ENCODE results near the gene ASS1. TPM values are rescaled to one million over a fixed set of nuclear protein-coding genes. Genes with fewer than 3 reads are reported as not detected.

The ASS1 gene
- polyA plus RNA-seq, 1 donor from 2014 or later, result not detected

DNA sequence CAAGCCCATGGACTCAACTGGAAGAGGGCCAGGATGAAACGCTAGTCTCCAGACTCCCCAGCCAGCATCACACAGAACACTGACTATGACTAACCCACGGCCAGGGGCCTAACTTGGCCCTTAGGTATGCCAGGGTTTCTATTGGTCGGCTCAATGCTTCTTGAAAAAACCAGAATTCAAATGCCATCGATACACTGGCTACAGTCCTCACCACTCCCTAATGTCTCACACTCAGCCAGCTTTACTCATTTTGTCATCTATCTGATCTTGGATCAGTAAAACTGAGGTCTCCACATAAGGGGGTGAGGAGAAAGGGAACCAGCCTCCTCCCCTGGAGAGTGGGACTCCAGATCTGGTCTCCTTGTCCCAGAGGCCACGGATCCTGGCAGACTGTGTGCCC lies 75.2 kb downstream of the ASS1 start:
- Mint-ChIP-seq H3K27me3 (peaks cover 19% of the 10 kb centered on the region), H3K36me3 (peaks cover 2% of the 10 kb centered on the region), H3K4me1 (no peaks in the 10 kb centered on the region), H3K4me3 (no peak overlapping the region), H3K27ac (no peak overlapping the region), H3K9me3 (no peaks in the 10 kb centered on the region)

GRCh38 chr9:130521715-130522114 lies 77.0 kb downstream of the ASS1 start:
- H3K9me3 Mint-ChIP-seq, result no peaks in the 10 kb centered on the region
- no peak overlapping the region for H3K27ac Mint-ChIP-seq
- H3K4me1 Mint-ChIP-seq, result no peaks in the 10 kb centered on the region
- peaks cover 14% of the 10 kb centered on the region for H3K27me3 Mint-ChIP-seq
- H3K4me3 Mint-ChIP-seq, result no peak overlapping the region
- H3K36me3 Mint-ChIP-seq, result peaks cover 2% of the 10 kb centered on the region

DNA sequence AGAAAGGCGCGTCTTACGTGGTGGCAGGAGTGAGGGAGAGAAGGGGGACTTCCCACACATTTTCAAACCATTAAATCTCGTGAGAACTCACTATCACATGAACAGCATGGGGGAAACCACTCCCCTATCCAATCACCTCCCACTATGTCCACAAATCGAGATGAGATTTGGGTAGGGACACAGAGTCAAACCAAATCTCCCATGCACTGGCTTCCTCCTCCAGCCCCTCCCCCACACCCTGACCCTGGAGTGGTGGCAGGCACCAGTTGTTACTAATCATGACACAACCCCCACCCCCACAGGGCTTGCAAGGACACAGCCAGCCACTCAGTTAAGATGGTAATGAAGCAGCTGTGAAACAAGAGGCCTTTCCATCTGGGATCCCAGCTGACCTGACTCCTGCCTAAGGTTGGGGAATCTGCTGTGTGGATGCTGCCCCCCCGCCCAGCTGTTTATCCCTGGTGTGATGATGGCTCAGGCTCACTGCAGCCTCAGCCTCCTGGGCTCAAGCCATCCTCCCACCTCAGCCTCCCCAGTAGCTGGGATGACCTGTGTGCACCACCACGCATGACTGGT lies 77.6 kb downstream of the ASS1 start:
- Mint-ChIP-seq H3K9me3 (no peaks in the 10 kb centered on the region), H3K36me3 (peaks cover 2% of the 10 kb centered on the region), H3K4me3 (no peak overlapping the region), H3K4me1 (no peaks in the 10 kb centered on the region), H3K27me3 (peaks cover 13% of the 10 kb centered on the region), H3K27ac (no peak overlapping the region)

GRCh38 chr9:130523921-130524320 lies 79.2 kb downstream of the ASS1 start:
- Mint-ChIP-seq H3K27me3 (peaks cover 7% of the 10 kb centered on the region), H3K9me3 (no peaks in the 10 kb centered on the region), H3K27ac (no peak overlapping the region), H3K4me1 (peaks cover 0 to 2% (median 0%) of the 10 kb centered on the region in 3 donors), H3K36me3 (no peaks in the 10 kb centered on the region), H3K4me3 (no peak overlapping the region)

GRCh38 chr9:130526193-130526853 lies 81.6 kb downstream of the ASS1 start:
- peaks cover 8% of the 10 kb centered on the region for H3K27me3 Mint-ChIP-seq

DNA sequence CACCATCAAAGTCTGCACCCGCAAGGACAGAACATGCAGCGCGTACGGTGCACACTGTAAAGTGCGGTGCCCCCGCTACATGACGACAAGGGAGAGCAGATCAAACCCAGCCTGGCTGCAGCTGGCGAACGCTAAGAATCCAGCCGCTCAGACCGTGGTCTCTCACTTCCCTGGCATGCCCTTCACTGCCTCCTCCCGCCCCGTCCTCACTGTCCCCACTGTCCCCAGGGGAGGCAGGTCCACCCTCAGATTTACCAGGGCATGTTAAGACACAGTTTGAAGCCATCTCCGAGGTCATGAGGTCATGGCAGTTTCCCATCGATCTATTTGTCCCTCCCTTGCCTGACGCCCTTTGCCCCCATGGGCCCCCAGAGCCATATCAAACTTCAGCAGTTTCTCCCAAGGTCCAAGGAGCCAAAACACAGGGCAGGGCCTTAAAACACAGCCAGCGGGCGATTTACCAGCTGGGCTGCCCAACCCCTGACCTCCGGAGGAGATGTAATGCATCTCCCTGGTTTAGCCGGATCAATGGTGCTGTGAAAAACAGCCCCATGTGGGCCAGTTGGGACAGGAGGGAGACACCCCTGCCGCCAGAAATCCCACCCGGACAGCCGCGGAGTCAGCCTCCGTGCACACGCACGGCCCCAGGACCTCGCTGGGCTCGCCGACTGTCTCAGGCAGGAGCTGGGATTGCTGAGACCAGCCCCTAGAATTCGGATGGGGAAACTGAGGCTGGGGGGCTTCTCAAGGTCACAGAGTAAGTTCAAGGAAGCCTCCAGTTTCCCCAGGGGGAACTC lies 82.3 kb downstream of the ASS1 start:
- peaks cover 8% of the 10 kb centered on the region for H3K27me3 Mint-ChIP-seq
- no peaks in the 10 kb centered on the region for H3K36me3 Mint-ChIP-seq
- no peaks in the 10 kb centered on the region for H3K9me3 Mint-ChIP-seq
- no peak overlapping the region for H3K27ac Mint-ChIP-seq
- no peak overlapping the region for H3K4me3 Mint-ChIP-seq
- H3K4me1 Mint-ChIP-seq, result peaks cover 0 to 2% (median 0%) of the 10 kb centered on the region in 3 donors

More at GRCh38 chr9:130526193-130526853, 81.6 kb downstream of the ASS1 start:
- H3K36me3 Mint-ChIP-seq, result no peaks in the 10 kb centered on the region
- H3K4me3 Mint-ChIP-seq, result no peak overlapping the region
- H3K4me1 Mint-ChIP-seq, result peaks cover 0 to 2% (median 0%) of the 10 kb centered on the region in 3 donors
- H3K27ac Mint-ChIP-seq, result no peak overlapping the region
- H3K9me3 Mint-ChIP-seq, result no peaks in the 10 kb centered on the region

DNA sequence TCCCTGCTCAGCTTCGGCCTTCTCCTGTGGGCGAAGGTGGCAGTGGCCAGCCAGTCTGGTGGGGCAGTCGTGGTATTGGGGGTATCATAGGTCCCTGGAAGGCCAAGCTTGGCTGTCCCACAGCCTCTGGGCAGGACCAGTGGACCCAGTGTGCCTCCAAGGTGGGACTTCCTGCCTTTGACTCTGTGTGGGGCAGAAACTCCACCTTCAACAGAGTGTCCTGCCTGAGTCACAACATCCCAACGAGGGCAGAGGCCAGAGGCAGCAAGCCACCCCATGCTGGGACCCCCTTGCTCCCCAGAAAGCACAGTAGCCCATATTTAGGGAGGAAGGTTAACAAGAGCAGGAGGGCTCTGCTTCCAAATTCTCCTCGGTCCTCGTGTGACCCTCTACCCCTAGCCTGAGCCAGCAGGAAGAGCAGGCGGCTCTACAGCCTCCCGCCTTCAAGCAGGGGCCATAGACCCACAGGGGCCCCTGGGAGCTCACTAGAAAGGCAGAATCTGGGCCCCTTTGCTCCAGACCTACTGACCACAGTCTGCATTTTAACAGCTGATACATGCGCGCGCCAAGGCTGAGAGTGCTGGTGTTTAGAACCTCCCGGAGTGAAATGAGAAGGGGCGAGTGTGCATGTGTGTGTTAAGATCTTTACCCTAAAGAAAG lies 83.0 kb downstream of the ASS1 start:
- no peaks in the 10 kb centered on the region for H3K36me3 Mint-ChIP-seq
- no peaks in the 10 kb centered on the region for H3K9me3 Mint-ChIP-seq
- H3K4me1 Mint-ChIP-seq, result peaks cover 0 to 2% (median 0%) of the 10 kb centered on the region in 3 donors
- no peak overlapping the region for H3K4me3 Mint-ChIP-seq
- no peak overlapping the region for H3K27ac Mint-ChIP-seq
- peaks cover 6% of the 10 kb centered on the region for H3K27me3 Mint-ChIP-seq

DNA sequence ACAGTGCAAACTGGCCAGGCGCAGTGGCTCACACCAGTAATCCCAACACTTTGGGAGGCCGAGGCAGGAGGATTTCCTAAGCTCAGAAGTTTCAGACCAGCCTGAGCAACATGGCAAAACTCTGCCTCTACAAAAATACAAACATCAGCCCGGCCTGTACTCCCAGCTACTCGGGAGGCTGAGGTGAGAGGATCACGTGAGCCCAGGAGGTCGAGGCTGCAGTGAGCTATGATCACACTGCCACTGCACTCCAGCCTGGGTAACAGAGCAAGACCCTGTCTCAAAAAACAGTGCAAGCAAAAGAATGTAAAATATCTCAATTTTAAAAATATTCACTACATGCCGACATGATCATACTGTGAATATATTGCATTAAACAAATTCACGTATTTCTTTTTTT lies 83.9 kb downstream of the ASS1 start:
- Mint-ChIP-seq H3K36me3 (no peaks in the 10 kb centered on the region), H3K9me3 (no peaks in the 10 kb centered on the region), H3K27ac (no peak overlapping the region), H3K4me1 (peaks cover 0 to 2% (median 0%) of the 10 kb centered on the region in 3 donors), H3K4me3 (no peak overlapping the region), H3K27me3 (peaks cover 8% of the 10 kb centered on the region)

GRCh38 chr9:130530938-130531337 lies 86.2 kb downstream of the ASS1 start:
- Mint-ChIP-seq H3K4me3 (no peak overlapping the region), H3K27ac (no peak overlapping the region), H3K27me3 (peaks cover 23% of the 10 kb centered on the region), H3K4me1 (peaks cover 0 to 3% (median 2%) of the 10 kb centered on the region in 3 donors), H3K36me3 (no peaks in the 10 kb centered on the region), H3K9me3 (no peaks in the 10 kb centered on the region)

- peaks cover 0 to 4% (median 2%) of the 10 kb centered on the region in 3 donors for H3K4me1 Mint-ChIP-seq
These were observed 86.9 kb downstream of the ASS1 start for GRCh38 chr9:130531670-130532069.

DNA sequence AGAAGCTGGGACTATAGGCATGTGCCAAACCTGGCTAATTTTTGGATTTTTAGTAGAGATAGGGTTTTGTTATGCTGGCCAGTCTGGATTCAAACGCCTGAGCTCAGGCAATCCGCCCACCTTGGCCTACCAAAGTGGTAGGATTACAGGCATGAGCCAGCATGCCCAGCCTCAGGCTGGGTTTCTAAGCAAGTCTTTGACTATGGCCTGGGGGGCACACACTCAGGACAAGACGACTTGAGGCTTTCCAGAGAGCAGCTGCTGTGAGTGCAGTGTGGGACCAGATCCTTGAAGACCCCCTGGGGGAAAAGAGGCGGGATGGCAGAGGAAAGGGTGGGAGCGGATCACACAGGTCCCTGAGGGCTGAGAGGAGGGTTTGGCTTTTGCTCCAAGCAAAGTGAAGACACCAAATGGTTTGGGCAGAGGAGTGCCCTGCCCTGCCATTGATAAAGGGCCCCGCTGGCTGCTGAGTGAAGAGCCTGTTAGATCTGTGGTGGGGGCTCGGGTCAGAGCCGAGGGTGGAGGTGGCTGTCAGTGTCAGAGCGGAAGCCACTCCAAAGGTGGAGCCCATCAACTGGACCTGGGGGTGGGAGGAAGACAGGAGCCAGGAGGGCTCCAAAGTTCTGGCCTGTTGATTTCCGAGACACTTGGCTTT lies 87.8 kb downstream of the ASS1 start:
- Mint-ChIP-seq H3K27ac (peak overlapping the region in 1 of 3 donors; percentile 86), H3K36me3 (no peaks in the 10 kb centered on the region), H3K4me3 (no peak overlapping the region), H3K9me3 (no peaks in the 10 kb centered on the region), H3K4me1 (peaks cover 0 to 5% (median 3%) of the 10 kb centered on the region in 3 donors), H3K27me3 (peaks cover 35% of the 10 kb centered on the region)

More at GRCh38 chr9:130531670-130532069, 86.9 kb downstream of the ASS1 start:
- Mint-ChIP-seq H3K9me3 (no peaks in the 10 kb centered on the region), H3K4me3 (no peak overlapping the region), H3K27me3 (peaks cover 27% of the 10 kb centered on the region), H3K27ac (no peak overlapping the region), H3K36me3 (no peaks in the 10 kb centered on the region)

- Mint-ChIP-seq H3K36me3 (no peaks in the 10 kb centered on the region), H3K4me3 (peak overlapping the region in 1 of 4 donors; percentile 43), H3K27me3 (peaks cover 53% of the 10 kb centered on the region), H3K27ac (no peak overlapping the region), H3K9me3 (no peaks in the 10 kb centered on the region), H3K4me1 (peaks cover 0 to 10% (median 4%) of the 10 kb centered on the region in 3 donors)
These were observed 91.2 kb downstream of the ASS1 start for GRCh38 chr9:130535818-130536521.

- H3K27ac Mint-ChIP-seq, result peak overlapping the region in 1 of 3 donors; percentile 61
- H3K4me3 Mint-ChIP-seq, result peak overlapping the region in 1 of 4 donors; percentile 58
- no peaks in the 10 kb centered on the region for H3K9me3 Mint-ChIP-seq
- H3K4me1 Mint-ChIP-seq, result peaks cover 0 to 10% (median 4%) of the 10 kb centered on the region in 3 donors
- H3K27me3 Mint-ChIP-seq, result peaks cover 54% of the 10 kb centered on the region
- no peaks in the 10 kb centered on the region for H3K36me3 Mint-ChIP-seq
These were observed 91.9 kb downstream of the ASS1 start for GRCh38 chr9:130536701-130537107.
